Right hindlimb (tissue), 1 donor: Measurements from ENCODE around the gene LHFPL3.
A peak's percentile ranks its signal among the peaks of the same experiment; 100 is the strongest.

ENCODE experiments used
- DNase-seq: peaks from one replicate; pipeline ENCODE4 v3.0.0-alpha.2; 2018

Gene LHFPL3

DNA sequence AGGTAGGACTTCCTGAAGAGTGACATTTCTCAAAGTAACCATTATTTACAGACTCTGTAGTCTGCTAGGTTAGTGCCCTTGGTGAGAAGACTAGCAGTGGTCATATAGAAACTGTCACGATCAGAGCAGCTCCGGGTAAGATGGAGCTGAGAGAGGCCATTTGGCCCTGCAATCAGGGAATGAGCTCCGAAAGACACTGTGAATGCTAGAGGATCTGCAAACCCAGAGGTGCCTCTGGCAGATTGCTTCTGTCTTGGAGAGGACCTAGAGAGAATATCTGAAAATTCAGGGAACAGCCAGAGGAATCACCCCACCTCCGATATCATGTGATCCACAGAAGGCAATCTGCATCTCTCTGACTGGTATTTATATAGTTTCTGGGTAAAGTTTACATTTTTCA is 438.7 kb downstream of the LHFPL3 start:
- no peak for DNase-seq

DNA sequence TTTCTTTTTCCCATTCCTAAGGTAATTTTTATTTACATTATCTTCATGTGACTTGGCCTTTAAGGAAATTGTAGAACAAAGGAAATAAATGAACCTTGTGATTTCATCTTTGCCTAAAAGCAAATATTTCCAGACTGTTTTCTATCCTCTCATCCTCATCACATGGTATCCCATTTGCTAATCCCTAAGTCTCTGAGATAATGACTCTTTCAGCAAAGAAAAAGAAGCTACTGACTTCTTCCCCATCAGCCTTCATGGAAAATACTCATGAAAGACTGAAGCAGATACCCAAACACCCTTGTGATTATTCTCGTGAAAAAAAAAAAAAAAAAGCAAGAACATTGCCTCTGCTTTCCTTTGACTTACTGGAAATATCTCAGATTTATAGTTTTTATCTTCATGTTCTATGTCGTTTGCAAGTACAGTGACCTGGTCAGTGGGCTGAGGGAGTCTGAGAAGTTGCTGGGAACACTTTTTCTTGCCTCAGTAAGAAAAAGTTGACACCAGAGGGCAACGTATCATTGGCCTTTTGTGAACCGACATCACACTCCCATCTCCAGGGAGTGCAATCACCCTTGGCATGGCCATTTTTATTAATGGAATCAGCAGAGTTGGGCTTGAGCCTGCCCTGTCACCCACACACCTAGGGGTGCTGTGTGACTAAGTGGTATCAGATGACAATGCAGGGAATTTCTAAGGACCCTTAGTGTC is 439.6 kb downstream of the LHFPL3 start:
- DNase-seq = no peak

DNA sequence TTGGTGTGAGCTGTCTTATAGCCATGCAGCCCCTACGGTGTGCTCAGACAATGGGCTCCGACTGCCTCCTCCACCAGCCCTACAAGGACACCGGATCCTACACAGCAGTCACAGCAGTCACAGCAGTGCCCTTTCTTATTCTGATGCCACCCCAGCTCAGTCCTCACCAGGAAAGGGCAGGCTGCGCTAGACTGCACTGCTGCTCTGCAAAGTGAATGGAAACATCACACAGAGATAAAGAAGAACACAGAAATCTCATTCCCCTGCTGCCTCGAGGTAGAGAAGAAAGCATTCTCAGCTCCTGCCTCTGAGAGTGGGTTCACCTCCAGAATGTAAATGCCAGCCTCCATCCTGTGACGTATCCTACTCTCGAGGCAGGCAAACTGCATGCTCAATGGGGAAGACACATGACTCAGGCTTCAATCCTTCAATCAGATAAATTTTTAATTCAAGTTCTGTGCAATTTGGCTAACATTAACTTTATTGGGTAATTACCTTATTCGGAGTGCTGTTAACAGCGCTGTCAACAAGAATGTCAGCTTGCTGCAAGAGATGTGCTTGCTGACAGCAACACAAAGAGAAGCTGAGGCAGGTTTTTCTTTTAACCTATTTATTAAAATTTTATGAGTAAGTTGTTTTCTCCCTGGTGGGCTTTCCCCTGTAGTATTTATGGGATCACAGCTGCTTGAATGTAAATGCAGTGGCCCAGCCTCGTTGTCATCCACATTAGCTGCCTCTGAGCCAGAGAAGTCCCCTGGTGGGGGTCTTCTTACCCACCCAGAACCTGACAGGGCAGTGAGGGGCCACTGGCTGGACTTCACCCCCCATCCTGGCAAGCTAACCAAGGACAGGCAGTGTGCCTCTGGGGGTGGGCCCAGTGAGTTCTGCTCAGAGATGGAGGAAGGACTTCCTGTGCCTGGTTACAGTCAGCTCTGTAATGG is 444.3 kb downstream of the LHFPL3 start:
- DNase-seq = peak; percentile 19

DNA sequence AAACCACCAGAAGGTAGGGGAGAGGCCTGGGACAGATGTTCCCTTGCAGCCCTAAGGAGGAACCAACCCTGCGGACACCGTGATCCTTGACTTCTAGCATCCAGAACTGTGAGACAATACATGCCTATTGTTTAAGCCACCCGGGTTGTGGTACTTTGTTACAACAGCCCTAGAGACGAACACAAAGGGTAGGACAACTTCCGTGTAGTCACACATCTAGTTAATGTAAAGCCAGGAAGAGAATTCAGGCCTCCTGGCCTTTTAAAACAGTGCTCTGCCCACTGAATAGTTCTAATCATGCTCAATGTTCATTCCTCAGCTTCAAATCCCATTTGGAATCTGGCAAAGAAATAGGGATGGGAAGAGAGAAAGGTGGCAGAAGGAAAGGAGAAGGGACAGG is 445.4 kb downstream of the LHFPL3 start:
- DNase-seq = no peak

DNA sequence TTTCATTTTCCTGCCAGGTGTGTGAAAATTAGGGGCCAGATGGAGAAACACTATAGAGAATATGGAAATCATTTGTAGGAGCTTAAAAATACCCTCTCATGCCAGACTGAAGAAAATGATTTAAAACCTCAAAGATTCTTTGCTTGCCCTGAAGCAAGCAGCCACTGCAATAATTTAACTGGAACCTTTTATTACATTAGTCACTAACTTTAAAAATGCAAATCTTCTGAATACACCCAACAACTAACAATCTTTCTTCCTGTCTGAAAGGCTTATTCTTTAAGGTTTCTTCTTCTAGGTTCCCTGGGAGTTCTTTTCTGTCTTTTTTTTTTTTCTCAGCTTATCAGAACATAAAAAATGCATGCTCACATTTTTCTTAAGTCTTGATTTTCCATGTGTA is 447.1 kb downstream of the LHFPL3 start:
- DNase-seq = no peak

DNA sequence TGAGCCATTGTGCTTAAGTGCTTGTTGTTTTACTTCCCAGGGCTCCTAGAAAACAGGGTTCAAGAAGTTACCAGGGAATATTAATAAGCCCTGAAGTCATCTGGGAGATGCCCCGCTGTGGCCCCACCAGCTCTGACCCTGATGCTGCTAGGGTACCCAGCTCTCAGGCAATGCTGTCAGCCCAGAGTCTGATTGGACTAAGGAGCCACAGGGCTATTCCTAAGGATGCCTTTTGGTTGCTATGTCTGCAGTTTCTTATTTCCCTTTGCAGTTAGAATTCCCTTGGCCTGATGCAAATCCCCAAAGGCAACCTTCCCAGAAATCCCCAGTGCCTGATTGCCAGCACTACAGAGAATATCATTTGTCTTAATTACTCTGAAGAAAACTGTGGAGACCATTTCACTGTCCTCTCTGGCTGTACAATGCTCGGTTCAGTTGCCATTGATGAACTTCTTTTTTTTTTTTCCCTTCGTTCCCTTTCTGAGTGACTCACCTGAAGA is 448.9 kb downstream of the LHFPL3 start:
- DNase-seq = no peak

DNA sequence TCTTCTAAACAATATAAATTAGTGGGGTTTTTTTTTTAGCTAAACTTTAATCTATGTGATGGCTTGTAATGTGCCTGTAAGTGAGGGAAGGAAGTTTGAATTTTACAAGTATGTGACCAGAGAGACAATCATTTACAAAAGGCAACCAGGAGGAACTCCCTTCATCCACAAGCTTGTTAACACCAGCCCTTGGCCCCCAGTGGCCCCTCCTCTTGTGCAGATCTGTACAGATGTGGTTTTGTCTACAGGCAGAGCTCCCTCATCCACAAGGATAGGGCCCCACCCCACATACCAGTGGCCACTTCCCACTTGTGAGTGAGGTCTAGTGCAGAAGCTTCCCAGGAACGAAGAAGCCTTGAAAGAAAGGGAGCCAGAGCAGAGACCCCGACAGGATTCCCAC is 451.5 kb downstream of the LHFPL3 start:
- no peak for DNase-seq

DNA sequence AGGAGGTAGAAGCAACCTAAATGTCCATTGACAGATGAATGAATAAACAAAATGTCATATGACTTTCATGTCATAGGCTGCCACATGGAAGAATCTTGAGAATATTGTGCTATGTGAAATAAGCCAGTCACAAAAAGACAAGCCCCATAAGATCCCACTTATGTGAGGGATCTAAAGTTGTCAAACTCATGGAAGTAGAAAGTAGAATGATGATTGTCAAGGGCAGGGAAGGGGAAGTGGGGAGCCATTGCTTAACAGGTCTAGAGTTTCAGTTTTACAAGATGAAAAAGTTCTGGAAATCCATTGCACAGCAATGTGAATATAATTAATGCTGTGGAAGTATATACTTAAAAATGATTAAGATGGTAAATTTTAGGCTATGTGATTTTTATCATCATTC is 456.3 kb downstream of the LHFPL3 start:
- no peak for DNase-seq

DNA sequence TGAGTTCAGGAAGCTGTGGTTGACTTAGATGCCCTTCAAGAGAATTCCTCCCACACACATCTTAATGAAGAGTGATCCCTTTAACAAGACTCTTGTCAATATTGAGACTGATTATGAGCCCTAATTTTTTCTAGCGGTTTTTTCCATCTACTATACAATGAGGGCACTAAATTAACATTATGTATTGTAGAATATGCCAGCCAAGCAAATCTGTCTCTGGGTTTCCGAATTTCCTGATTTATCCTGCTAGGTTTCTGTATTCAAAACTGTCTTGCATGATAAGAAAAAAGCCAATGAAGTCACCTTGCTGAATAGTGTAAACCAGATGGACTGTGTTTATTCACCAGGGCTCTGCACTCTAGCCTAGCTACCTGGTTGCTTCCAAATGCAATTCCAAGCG is 461.4 kb downstream of the LHFPL3 start:
- no peak for DNase-seq

DNA sequence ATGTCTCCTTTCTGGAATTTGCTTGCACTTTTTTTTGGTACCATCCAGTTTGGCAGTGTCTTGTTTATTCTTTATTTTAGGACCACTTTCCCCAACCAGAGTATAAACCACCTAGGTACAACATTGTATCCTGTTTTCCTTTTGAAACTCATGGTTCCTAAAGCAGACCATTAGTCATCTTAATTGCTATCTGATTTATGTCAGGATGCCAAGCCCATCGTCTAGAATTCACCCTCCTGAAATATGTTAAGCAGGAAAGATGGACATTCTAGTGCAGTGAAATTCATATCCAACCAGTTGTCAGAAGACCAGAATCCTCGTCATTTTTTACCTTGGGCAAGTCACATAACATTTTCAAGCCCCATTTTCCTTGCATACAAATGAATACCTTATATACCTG is 462.0 kb downstream of the LHFPL3 start:
- no peak for DNase-seq

DNA sequence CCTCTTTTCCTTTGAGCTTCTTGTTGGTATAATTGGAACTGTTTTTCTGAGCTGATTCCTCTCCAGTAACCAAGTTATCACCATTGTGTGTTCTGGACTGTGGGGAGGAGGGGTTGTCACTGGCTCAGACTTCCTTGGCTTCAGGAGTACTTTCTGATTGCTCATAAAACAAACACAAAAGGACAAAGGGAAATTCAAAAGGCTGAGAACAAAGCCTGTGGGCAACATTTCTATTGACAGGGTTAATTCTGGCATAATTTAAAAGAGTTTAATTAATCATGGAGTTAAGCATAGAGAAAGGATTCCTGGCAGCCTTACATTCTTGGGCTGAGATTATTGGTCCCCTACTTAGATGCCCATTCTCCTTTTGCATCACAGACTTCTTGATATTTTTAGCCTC is 462.7 kb downstream of the LHFPL3 start:
- DNase-seq = no peak

DNA sequence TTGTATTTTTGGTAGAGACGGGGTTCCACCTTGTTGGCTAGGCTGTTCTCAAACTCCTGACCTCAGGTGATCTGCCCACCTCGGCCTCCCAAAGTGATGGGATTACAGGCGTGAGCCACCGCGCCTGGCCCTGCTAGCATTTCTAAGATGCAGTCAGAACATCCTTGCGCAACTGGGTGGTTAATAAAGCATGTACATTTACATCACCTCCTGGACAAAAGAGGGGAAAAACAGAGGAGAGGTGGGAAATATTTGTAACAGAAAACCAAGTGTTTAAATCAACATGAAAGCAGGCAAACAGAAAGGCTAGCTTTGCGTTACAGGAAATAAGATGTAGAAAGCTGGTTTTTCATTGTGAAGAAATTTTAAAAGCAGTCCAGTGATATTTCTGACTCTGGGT is 464.7 kb downstream of the LHFPL3 start:
- DNase-seq = no peak

DNA sequence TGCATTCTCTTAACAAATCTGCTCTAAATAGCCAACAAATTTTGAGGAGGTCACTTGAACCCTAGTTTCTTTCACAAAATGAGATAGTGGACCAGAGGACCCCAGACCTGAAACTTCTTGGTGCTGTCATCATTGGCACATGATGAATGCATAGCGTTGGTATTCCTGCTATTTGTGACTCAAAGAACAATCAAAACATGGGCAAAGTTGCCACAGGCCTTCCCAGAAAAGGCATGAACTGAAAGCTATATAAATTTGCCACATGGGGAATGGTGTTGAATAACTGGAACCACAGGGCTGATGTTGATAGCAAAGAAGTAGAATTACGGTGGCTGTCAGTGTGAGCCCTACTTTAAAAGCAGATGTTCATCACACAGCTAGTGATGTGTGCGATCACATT is 465.8 kb downstream of the LHFPL3 start:
- no peak for DNase-seq

DNA sequence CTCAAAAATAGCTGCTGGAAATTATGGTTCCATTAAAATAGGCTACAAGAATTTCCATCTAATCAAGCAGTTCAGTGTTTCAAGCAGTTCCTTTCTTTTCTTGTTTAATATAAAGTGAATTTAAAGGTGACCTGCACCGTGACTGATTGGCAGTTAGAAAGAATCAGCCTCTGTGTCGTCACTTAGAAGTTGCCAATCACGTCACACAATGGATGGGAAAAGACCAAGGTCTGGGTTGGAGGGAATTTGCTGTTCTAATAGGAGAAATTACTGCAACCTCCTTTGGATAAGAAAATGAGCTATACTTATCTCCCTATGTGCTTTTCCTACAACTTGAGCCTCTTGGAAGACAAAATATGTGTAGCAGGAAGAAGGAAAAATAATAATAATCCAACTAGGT is 466.2 kb downstream of the LHFPL3 start:
- no peak for DNase-seq

DNA sequence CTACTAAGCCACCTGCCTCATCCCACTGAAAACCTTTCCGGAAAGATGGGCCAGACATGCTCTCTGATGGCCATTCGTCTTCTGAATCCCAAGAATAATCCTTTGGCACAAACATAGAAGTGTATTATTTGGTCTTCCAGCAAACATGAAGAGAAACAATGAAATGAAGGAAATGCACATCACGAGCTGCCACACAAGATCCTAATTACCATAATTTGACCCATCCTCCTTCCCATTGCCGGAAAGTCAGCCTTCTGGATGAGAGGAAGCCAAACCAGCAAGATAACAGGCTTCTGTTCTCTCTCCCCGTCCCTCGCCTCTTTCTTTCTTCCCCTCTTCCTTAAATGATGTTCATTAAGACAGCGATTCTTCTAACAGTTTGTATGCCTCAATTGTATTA is 466.7 kb downstream of the LHFPL3 start:
- DNase-seq = no peak

DNA sequence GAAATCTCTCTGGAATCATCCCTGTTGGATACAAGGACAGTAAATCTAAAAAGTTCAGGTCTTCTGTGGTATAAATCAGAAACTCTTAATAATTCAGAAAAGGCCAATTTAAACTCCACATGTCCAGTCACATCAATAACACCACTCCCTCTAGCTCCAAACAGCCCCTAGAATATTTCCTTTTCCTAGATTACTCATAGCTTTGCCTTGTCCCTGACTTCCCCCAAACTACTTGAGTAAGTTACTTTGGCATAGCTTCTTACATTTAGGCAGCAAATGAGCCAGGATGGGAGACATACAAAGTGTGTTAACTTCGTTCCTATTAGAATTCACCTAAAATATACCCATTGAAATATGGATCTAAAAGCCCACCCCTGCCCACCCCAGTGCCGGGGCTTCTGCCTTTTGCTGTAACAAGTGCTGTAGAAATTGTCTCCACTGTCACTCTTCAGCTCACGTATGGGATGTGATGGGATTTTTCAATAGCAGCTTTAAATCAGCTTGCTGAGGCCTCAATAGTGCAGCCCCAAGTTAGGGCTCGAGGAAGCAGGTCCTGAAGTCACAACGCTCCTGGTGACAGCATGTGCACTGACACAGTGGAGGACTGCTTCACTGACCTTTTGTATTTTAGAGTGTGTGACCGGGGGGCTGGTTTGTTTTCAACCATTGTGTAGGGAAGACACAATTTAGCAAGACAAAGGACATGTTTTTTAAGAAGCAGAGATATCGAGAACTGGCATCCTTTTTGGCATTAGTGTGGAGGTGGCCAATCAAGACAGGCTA is 467.4 kb downstream of the LHFPL3 start:
- no peak for DNase-seq

DNA sequence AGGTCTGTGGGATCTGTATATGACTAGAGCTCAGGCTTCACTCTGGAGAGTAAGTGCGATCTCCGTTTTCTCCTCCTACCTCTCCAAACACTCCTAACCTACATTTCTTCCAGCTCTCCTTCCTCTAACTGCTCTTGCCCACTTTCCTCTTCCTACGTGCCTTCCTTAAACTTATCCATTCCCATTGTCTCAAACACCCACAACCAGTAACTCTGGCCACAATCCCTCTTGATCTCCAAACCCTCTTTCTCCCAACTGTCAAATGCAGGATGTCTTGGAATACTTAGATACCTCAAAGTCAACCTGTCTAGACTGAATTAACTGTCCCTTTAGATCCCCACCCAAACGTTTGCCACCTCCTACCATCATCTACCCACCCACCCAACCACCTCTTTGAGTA is 471.9 kb downstream of the LHFPL3 start:
- no peak for DNase-seq

DNA sequence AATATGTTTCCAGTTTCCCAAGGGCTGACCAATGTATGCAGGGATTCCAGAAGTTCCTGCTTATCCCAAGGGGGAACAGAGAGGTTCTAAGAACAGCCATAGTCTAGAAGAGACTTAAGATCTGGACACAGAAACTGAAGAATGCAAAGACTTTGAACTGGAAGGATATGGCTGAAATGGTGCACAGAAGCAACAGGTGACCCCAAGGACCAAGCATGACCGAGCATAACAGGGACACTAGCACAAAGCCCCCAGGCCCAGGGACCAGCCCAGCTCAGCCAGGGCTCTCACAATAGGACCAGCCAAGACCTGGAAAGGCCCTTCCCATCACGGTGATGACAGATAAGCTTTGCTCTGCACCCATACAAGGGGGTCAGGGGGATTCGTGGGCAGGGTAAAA is 472.6 kb downstream of the LHFPL3 start:
- DNase-seq = no peak

DNA sequence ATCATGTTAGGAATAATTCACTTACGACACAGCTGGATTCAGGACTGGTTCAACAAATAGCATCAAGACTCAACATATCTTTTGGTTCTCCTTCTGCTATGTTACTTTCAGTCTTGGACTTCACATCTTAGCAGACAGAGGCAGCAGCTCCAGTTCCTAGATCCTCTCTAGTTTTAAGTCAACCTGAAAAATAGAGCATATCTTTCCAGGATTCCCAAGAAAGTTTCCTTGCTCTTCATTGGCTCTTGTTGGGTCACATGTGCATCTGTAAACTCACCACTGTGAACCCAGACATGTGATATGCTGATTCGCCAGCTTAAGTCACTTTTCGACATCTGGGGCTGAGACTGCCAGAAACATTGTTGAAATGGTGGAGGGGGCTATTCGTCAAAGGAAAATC is 475.5 kb downstream of the LHFPL3 start:
- no peak for DNase-seq

DNA sequence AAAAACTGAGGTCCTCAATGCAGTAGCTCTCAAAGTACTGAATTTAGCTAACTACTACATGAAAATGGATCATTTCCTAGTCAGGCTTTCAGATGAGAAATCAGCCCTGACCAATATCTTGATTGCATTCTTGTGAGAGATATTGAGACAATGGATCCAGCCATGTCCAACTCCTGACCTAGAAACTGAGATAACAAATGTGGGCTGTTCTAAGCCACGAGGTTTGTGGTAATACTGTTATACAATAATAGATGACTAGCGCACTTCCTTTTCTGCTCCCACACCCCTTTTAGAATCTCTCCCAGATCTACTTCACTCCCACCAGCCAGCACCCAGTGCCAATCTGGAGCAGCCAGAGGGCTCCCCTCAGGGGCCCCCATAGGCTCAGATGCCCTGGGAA is 476.3 kb downstream of the LHFPL3 start:
- DNase-seq = no peak

DNA sequence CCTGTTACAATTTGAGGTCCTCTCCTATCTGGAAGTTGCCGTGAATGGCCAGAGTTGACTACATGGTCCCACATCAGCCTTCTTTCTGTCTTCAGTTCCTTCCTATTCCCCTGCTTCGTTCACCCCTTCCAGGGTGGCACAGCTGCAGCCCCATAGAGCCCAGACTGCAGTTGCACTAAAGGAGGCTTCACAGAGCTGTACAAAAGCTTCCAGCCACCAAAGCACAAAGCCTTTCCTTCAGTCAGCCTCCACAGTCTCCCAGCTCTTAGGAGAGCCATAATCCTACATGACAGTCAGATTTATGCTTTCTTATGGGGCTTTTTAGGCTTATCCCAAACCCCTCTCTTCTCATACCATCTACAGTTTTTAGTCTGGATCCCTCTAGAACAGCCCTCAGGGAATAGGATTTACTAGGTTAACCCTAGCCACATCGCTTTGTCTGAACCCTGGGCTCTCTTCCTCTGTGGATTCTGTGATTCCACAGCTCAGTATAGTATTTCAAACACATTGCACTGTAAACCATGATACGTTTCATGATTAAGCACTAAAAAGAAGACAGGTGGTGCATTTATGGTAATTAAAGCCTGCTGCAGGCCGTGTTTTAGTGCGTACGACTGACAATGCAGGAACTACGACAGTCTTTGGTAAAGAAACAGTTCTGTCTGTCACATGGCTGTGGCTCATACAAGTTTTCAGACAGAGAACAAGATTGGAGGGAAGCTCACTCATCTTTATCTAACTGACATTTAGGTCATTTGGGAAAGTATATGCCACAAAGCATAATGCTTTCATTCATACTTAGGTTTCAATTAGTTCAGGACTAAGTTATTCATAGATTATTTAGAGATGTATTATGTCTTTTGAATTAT is 477.3 kb downstream of the LHFPL3 start:
- no peak for DNase-seq

DNA sequence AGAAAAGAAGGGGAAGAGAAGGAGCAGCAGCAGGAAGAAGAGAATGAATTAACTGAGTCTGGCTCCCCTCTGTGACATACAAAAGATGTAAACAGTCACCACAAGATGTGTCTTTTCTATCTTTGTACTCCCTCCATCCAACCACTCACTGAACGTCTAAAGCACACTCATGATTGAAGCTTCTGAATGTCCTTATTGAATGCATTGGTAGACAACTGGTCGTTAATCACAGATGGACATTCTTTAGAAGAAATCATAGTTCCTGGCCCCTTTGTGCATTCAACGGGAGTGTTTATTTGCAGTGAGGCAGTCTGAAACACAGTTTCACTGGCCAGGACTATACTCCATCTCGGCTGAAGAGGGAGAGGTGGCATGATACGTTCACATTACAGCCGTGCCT is 479.3 kb downstream of the LHFPL3 start:
- DNase-seq = no peak
